Measurements from ENCODE around the gene ADAD1.

GRCh38 chr4:122431351-122431750 lies 52.5 kb downstream of the ADAD1 start:
- TF ChIP-seq CTCF (IDR thresholded peaks at IDR 0.05), result no peak
- no peak for TF ChIP-seq POLR2A (IDR thresholded peaks at IDR 0.05)

All from uterus (tissue), 2 donors.